ENCODE data around the gene GPR21. TPM values are rescaled to one million over a fixed set of nuclear protein-coding genes. Genes with fewer than 3 reads are reported as not detected.

The GPR21 gene
- total RNA-seq, 1 donor from 2014 or later, result not detected

DNA sequence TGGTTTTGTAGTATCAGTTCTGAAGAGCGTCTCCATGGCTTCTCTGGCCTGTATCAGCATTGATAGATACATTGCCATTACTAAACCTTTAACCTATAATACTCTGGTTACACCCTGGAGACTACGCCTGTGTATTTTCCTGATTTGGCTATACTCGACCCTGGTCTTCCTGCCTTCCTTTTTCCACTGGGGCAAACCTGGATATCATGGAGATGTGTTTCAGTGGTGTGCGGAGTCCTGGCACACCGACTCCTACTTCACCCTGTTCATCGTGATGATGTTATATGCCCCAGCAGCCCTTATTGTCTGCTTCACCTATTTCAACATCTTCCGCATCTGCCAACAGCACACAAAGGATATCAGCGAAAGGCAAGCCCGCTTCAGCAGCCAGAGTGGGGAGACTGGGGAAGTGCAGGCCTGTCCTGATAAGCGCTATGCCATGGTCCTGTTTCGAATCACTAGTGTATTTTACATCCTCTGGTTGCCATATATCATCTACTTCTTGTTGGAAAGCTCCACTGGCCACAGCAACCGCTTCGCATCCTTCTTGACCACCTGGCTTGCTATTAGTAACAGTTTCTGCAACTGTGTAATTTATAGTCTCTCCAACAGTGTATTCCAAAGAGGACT, 1.5 kb downstream of the GPR21 start:
- H3K27me3 ChIP-seq, result no peaks in the 10 kb centered on the region
- H3K9me3 ChIP-seq, result no peaks in the 10 kb centered on the region
- peaks cover 0 to 8% of the 10 kb centered on the region in 2 donors for H3K36me3 ChIP-seq
- no peaks in the 10 kb centered on the region for H3K4me1 ChIP-seq
- TF ChIP-seq POLR2A (IDR thresholded peaks at IDR 0.05), result no peak
- TF ChIP-seq POLR2AphosphoS5 (IDR thresholded peaks at IDR 0.05; ENCODE audit: insufficient read depth in 1 of 2, low read depth in 1 of 2), result no peak
- no peak for TF ChIP-seq CTCF (IDR thresholded peaks at IDR 0.05)
- no peak overlapping the region for H3K27ac ChIP-seq
- no peak for DNase-seq (ENCODE audit: extremely low spot score in 2 of 2)
- H3K4me3 ChIP-seq, result peak overlapping the region in 1 of 2 donors; percentile 28
- intact Hi-C loops (cut with DNase I), result no loop called here

DNA sequence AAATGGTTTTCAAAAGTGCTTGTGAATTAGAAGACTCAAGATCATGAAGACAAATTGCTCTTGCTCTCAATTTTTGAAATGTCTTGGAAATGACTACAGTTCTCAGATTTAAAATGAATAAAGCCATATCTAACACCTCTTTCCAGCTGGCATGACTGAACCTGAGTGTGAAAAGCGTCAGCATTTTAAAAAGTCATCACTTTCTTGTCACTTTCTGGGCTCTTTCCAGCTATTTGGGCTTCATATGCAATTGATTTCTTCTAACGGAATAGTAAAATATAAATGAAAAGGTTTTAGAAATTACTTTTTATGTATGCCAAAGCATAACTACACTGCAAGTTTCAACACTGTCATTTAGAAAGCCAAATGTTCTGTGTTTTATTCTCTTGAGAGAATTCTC, 2.3 kb downstream of the GPR21 start:
- TF ChIP-seq CTCF (IDR thresholded peaks at IDR 0.05) (no peak), POLR2A (IDR thresholded peaks at IDR 0.05) (no peak), POLR2AphosphoS5 (IDR thresholded peaks at IDR 0.05; ENCODE audit: insufficient read depth in 1 of 2, low read depth in 1 of 2) (no peak)
- intact Hi-C loops (cut with DNase I), result no loop called here
- no peaks in the 10 kb centered on the region for H3K27me3 ChIP-seq
- no peak overlapping the region for H3K27ac ChIP-seq
- no peak for DNase-seq (ENCODE audit: extremely low spot score in 2 of 2)
- H3K4me1 ChIP-seq, result no peaks in the 10 kb centered on the region
- H3K4me3 ChIP-seq, result no peak overlapping the region
- no peaks in the 10 kb centered on the region for H3K9me3 ChIP-seq
- peaks cover 0 to 8% of the 10 kb centered on the region in 2 donors for H3K36me3 ChIP-seq

DNA sequence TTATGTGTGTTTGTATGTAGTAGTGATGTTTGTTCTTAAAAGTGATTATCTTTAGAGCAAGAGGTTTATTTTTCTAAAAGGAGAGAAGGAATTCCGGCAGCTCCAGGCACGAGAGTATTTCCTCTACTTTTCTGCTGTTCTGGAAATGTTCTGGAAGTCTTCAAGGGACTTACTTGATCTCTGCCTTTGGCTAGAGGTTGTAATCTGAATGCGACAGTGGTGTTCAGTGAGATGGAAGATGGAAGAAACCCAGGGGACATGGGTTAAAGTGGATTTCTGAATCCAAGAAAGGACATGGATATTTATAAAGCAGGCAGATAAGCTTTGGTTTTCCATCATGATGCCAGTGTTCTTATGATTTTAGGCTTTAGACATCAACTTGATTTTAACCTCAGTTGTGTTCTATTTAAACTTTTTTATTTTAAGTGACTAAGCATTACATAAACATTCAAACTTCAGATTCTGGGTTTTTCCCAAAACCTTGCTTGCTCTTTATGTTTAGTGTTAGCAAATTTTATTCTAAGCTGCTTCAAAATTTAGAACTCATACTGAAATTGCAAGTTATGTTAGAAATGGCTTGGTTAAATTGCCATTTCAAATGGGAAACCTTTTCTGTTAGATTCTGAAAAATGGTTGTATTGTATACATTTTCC, 3.6 kb downstream of the GPR21 start:
- H3K4me1 ChIP-seq, result no peaks in the 10 kb centered on the region
- peaks cover 0 to 8% of the 10 kb centered on the region in 2 donors for H3K36me3 ChIP-seq
- no peak overlapping the region for H3K27ac ChIP-seq
- TF ChIP-seq POLR2A (IDR thresholded peaks at IDR 0.05) (no peak), CTCF (IDR thresholded peaks at IDR 0.05) (no peak), POLR2AphosphoS5 (IDR thresholded peaks at IDR 0.05; ENCODE audit: insufficient read depth in 1 of 2, low read depth in 1 of 2) (no peak)
- intact Hi-C loops (cut with DNase I), result no loop called here
- no peak for DNase-seq (ENCODE audit: extremely low spot score in 2 of 2)
- H3K27me3 ChIP-seq, result no peaks in the 10 kb centered on the region
- no peaks in the 10 kb centered on the region for H3K9me3 ChIP-seq
- no peak overlapping the region for H3K4me3 ChIP-seq

DNA sequence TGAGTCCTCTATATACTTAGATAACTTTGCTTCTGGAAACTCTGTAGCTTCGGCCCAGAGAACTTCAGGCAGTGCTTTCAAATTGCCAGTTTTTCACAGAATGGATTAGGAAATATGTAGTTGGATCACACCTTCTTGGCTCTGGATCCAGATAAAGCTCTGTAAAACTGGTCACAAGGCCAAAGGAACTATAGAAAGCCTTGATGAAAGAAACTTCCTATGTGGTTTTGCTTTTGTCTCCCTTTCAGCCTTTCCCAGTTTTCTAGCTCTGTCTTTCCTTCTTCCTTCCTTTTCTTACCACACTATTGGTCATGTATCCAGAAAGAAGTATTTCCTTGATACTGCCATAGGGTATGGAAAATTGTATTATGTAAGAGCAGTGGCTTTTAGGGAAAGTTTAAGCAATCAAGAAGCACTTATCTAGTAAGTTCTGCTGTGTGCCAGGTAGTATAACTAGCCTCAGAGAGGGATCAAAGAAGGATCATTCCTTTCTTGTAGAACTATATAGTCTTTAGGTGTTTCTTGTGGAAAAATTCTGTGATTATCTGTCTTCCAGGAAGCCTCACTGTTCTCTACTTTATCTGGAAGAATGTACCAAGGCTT, 6.3 kb downstream of the GPR21 start:
- no peak overlapping the region for H3K27ac ChIP-seq
- no peaks in the 10 kb centered on the region for H3K9me3 ChIP-seq
- TF ChIP-seq POLR2A (IDR thresholded peaks at IDR 0.05), result no peak
- TF ChIP-seq CTCF (IDR thresholded peaks at IDR 0.05), result no peak
- TF ChIP-seq POLR2AphosphoS5 (IDR thresholded peaks at IDR 0.05; ENCODE audit: insufficient read depth in 1 of 2, low read depth in 1 of 2), result no peak
- H3K27me3 ChIP-seq, result no peaks in the 10 kb centered on the region
- no peaks in the 10 kb centered on the region for H3K4me1 ChIP-seq
- no peak overlapping the region for H3K4me3 ChIP-seq
- intact Hi-C loops (cut with DNase I), result no loop called here
- peaks cover 0 to under 1% of the 10 kb centered on the region in 2 donors for H3K36me3 ChIP-seq
- no peak for DNase-seq (ENCODE audit: extremely low spot score in 2 of 2)

- TF ChIP-seq POLR2AphosphoS5 (IDR thresholded peaks at IDR 0.05; ENCODE audit: insufficient read depth in 1 of 2, low read depth in 1 of 2), result no peak
- no peak for TF ChIP-seq POLR2A (IDR thresholded peaks at IDR 0.05)
- no peak for TF ChIP-seq CTCF (IDR thresholded peaks at IDR 0.05)
- no peaks in the 10 kb centered on the region for H3K27me3 ChIP-seq
- no peak overlapping the region for H3K27ac ChIP-seq
- H3K4me3 ChIP-seq, result no peak overlapping the region
- no peaks in the 10 kb centered on the region for H3K9me3 ChIP-seq
- no peaks in the 10 kb centered on the region for H3K36me3 ChIP-seq
- intact Hi-C loops (cut with DNase I), result no loop called here
- no peaks in the 10 kb centered on the region for H3K4me1 ChIP-seq
- DNase-seq (ENCODE audit: extremely low spot score in 2 of 2), result no peak
These were observed 7.3 kb downstream of the GPR21 start for GRCh38 chr9:123040801-123041200.
